CD4-positive, alpha-beta T cell treated with Interferon alpha-2 for 1 hour (primary cell): ENCODE results near the gene RTL10.

Source experiments
- DNase-seq, 2 donors: peaks; one replicate each; pipeline ENCODE4 v3.0.0-alpha.2; 2020 to 2022

The RTL10 gene

GRCh38 chr22:19859861-19860510, 5.3 kb upstream of the RTL10 start:
- no peak for DNase-seq

DNA sequence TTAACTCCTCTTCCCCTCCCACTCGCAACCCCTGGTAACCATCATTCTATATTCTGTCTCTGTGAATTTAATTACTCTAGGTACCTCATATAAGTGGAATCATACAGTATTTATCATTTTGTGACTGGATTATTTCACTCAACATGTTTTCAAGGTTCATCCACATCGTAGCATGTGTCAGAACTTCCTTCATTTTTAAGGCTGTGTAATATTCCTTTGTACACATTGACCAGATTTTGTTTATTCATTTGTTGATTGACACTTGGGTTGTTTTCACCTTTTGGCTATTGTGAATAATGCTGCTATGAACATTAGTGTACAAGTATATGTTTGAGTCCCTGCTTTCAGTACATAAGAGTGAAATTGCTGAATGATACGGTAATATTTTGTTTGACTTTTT, 2.7 kb upstream of the RTL10 start:
- no peak for DNase-seq

DNA sequence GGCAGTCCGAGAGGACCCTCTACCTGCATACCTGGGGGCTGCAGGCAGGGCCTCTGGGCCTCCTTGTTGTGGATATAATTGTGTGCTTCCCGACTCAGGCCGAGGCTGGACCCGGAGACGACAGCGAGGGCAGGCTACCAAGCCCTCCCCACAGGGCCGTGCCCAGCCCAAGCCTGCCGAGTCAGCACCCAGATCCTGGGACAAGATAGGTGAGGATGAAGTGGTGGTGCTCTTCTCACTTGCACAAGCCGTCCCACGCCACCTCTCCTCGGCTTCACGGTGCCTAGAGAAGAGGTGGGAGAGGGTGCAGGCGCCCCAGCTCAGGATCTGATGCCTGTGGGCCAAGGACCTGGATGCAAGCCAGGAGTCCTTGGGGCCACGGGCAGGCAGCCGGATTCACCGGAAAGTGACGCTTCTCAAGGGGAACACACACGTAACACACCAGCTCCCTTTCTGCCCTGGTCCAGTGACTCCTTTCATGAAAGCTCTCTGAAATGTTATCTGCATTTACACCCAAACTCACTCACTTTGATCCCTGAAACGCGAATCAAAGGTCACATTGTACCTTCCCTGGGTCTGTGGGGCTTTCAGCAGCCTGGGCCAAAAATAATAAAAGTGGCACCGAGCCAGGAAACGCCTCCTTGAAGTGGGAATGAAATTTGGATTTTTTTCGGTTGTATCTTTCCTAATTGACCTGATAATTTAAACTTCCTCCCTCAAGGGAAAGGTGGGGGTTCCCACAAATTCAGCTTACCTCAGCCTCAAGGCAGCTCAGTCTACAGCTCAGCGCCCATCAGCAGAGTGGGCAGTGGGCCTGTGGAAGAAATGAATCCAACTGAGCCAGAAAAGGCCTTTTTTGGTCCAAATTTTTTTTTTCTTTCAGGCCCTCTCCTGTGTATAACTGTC, 1.1 kb upstream of the RTL10 start:
- peak; percentile 43 to 58 for DNase-seq

DNA sequence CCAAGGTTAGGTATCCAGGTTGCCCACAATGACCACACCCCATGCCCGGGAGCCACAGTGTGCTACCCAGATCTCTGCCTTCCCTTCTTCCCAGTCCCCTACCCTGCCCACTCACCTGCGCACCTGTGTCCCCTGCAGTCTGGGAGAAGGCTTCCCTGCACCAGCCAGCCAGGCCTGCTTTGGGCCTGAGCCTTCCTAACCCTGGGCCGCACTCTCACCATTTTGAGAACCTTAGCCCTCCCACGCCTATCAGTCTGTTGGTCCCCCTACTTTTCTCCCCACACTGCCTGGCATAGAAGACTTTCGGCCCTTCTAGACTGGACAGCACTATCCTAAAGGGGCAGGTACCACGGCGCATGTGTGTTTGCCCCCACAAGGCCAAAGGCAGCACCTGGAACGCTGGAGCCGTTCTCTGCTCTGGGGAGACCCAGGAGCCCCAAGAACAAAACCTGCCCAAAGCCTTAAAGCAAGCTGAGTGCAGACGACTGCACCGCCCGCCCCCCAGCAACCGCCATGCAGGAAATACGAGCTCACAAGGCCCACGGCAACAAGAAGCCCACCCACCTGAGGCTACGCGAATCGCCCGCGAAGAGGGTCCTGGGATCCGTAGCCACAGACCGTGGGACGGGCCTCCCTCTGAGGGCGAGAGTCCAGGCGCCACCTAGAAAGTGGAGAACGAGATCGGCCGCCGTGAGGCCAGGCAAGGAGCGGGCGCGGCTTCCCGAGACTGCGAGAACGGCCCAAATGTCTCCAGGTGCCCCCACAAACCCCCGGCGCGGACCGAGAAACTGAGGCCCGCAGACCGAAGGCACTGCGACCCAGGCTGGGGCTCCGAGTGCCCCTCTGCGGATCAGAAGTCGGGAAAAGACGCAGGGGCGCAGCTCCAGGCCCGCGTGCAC, 546 bp downstream of the RTL10 start:
- DNase-seq, result peak in 1 of 2 donors; percentile 10

DNA sequence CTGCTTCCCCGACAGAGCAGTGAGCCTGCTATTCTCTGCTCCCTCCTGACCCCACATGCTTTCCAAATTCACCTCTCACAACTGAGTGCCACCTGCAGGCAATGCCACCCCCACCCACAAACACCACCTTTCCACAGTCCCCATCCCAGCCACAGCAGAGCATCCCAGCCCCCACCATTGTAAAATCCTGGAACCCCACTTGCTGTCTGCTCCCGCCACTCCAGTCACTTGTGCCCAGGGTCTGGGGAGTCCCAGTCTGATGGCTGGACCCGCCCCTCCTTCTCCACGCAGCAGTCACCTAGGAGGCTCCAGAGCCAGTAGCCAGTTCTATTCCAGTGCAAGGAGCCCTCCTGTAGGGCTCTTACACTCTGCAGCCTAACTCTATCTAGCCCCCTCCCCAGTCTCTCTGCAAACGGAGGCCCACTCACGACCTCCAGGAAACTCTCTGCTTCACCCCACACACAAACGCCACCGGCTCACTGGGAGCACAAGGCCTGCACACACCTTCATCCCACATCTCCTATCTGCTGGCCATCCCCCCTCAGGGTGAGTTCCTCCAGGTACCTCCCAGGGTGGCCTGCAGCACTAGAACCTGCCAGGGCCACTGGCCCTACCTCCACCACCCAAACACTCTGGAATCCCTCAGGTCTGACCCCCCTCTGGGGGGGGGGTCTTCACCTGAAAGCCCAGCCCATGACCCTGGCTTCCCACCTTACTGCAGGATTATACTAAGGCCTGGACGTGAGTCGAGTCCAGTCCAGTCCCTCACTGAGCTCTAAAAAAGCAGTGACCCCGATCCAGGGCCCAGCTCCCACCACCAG, 1.4 kb downstream of the RTL10 start:
- no peak for DNase-seq

DNA sequence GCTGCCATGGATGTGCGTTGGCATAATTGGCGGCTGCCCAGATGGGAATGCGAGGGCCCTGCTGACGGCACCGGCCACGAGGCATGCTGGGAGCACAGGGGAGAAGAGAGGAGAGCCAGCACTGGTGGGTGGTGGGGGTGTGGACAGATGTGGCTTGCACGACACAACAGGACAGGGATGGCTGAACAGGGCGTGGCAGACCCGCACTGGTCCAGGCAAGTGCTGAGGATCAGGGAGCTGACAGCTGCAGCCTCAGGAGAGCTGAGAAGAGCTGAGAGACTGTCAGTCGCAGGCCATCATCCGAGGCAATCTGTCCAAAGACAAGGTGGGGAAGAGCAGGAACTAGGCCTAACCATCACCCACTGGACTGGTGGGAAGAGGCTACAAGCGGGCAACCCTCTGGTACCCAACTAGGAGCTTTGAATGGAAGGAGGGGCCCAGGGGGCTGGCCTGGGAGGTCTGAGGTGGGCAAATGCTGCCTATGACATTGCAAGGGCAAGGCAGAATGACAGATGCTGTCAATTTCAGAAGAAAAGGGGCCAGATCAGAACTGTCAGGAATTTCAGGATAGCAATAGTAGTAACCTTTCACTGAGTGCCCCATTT, 2.4 kb downstream of the RTL10 start:
- no peak for DNase-seq

GRCh38 chr22:19851291-19852176, 3.1 kb downstream of the RTL10 start:
- DNase-seq, result no peak

DNA sequence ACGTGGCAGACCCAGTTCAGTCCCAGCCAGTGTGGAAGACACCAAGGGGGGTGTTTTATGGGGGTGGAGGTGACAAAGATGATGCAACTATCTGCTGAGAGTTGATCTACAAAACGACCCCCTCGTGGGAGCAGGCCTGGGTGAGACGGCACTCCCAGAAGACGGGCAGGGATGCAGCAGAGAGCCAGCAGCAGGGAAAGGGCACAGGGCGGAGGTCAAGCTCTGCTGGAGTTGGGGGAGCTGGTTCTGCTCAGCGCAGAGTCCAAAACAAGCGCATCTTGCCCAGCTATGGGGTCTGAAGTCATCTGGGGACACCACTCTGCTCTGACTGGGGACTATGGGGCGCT, 3.9 kb downstream of the RTL10 start:
- DNase-seq, result no peak

DNA sequence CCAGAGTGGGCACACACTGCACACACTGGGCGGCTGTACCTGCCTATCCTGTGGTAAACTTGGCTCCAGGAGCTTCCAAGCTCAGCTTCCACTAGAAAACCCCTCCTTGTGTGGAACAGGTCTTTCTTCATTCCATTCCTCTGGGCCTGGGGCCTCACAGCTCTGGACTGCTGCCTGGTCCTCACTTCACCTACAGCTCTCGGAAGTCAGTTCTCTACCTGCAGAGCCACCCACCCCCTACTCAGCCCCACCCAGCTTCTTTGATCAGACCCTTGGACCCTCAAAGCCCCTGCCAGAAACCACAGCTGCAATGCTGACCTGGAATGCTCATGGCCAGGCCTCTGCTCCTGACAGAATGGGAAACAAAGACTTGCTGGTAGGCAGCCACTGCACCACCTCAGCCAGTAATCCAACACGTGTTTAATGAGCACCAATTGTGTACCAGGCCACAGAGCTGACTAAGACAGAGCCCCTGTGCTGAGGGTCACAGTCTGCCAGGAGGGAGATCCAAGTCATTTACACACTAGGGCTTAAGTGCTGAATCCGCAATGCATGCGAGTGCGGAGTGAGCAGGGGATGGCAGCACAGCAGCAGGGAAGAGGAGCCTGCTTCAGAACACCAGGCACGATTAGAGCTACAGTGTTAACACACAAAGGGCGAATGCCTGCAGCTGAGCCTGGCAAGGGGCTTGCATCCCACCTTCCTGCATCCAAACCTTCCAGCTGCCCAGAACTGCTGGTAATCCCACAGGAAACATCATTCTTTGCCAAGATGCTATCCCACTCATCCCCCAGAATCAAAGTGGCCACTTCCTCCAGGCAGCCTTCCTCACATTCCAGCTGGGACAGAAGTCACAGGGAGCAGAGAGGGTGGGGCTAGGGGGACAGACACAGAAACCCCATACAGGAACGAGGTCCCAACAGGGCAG, 4.6 kb downstream of the RTL10 start:
- no peak for DNase-seq

DNA sequence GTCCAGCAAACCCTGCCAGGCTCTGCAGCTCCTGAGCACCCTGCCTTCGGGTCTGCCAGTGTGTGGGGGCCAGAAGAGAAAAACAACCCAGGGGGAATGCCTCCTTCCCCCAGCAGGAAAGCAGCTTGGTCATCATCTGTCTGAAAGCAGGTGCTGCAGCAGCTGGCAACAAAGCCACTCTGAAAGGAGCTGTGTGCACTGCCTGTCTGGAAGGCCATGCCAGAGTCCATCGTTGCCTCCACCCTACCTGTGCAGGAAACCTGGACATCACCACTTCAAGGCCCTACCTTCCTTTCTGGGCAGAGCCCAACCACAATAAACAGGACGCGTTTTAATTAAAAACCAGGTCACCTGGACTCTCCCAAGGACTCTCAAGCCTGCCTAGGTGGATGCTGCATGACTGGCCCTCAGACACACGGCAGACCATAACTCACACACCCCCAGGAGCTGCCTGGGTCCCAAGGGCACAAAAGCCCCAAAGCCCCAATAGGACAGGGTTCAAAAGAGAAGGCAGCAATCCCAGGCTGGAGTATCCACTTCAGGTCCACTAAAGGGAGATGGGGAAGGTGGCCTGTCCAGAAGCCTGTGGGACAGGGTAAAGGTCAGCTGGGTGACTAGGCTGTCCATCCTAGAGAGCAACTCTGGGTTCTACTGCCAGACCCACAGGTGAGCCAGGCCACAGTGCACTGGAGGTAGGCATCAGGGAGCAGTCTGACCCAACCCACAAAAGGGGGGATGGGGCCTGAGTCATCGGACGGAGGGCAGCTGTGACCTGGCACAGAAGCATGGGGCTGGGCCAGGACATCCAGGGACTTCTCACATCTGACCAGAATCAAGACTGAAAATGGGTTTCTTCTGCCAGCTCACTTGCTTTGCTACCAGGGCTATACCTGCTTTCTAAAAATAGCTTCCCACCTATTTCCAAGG, 6.1 kb downstream of the RTL10 start:
- DNase-seq, result no peak

DNA sequence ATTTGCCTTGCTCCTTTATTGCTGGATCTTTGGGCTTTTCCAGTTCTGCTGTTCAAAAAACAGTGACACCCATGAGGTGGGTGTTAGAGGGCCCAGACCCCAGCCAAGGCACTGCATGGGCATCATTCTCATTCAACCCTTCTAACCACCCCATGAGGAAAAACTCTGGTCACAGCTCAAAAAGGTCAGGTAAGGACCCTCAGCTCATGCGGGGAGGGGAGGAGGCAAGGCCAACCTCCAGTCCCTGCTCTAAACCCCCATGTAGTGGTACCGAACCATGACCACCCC, 7.4 kb downstream of the RTL10 start:
- no peak for DNase-seq

GRCh38 chr22:19846620-19847344, 7.9 kb downstream of the RTL10 start:
- no peak for DNase-seq

GRCh38 chr22:19845054-19845722, 9.5 kb downstream of the RTL10 start:
- DNase-seq, result no peak

DNA sequence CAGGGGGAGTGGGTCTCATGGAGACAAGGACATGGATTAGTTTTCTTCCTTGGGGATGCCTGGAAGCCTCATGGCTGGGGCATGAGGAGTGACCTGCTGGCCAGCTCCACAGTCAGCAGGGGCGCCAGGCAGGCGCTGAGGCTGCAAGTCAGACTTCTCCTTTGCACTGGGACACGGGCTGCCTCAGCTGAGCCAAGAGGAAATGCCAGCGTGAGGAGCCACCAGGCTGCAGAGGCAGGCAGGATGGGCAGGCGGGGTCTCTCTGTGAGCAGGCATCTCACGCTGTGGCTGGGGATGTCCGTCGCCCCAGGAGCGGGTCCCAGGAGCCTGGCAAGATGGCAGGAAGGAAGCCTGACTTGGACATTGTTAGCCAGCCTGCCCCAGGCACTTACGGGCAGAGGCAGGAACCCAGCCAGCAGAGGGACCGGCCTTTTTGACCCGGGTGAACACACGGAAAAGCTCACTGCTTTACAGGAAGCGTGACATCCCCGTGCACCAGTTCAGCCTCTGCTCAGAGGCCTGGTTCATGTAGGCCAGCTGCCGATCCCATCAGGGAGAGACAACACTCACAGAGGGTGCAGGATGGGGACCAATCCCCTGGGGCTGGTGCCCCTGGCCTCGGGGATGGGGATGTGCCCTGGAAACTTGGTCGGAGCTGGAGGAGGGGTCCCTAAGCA, 10.2 kb downstream of the RTL10 start:
- DNase-seq, result peak; percentile 10 to 26

DNA sequence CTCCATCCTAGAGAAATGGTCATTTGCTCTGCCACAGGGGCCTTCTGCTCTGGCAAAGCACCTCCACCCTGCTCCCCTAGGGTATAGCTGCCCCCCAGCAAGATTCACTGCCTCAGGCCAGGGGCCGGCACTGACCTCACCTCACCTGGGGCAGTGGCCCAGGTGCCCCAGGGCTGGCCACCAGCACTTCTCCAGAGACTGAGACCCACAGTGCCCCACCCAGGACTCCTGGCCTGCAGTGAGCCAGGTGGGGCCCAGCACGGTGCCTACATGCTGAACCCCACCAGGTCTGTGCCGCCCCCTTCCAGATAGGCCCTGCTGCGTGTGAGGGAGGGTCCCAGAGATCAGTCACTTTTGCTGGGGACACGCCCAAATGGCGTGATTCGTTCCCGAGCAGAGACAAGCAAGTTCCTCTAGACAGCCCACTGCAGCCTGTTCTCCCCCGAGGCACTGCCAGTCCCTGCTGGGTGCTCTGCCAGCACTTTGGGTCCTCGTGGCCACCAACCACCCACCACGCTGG, 10.8 kb downstream of the RTL10 start:
- DNase-seq, result no peak

- DNase-seq, result no peak
These were observed 11.4 kb downstream of the RTL10 start for GRCh38 chr22:19843107-19843856.
